Endothelial cell of umbilical vein (primary cell): ENCODE data around the gene ZNF222. TPM values are rescaled to one million over a fixed set of nuclear protein-coding genes. Genes with fewer than 3 reads are reported as not detected.
A peak's percentile ranks its signal among the peaks of the same experiment; 100 is the strongest.

Experiments used
- BruUV-seq: library from RNA; stranded (reverse); fragments of 400-500 nt; replicated peaks from 2 replicates; lab custom pipeline; 2021; lab: Mats Ljungman, UMichigan
- CTCF ChIA-PET: fragments of 300-600, 350-600 bp; sonication (Branson Sonifier 250); formaldehyde crosslinking; loops from one replicate; lab custom pipeline; 2021; ENCODE audit warnings: antibody characterized with exemption, inconsistent platforms; lab: Charles Lee
- POLR2A ChIA-PET: fragments of 300-600, 350-600 bp; sonication (Branson Sonifier 250); formaldehyde crosslinking; loops from one replicate; lab custom pipeline; 2021; ENCODE audit warnings: antibody characterized with exemption, inconsistent platforms; lab: Charles Lee
- DNase-seq: peaks from one replicate; pipeline ENCODE4 v3.0.0-alpha.2; 2011; ENCODE audit warnings: low read depth, low spot score
- FAIRE-seq: peaks from 2 replicates; lab custom pipeline; 2011; peaks lifted over from hg19 to GRCh38; lab: Jason Lieb, UNC
- H2AFZ ChIP-seq: 2 replicates; pipeline ENCODE4 v1.6.0; 2012; ENCODE audit warnings: low read depth, low read length, control low read depth, inconsistent platforms
- H3K27ac ChIP-seq: 2 replicates; pipeline ENCODE4 v1.5.1; 2011; ENCODE audit warnings: low read depth, mild to moderate bottlenecking, control low read depth, low read length, moderate library complexity; ENCODE audit not compliant: insufficient read depth
- H3K27me3 ChIP-seq, 2 experiments: 2 replicates each; pipeline versions ENCODE4 v1.6.0 to v1.6.1; 2011; ENCODE audit warnings: low read length in 2 of 2, mixed read lengths in 1 of 2; ENCODE audit not compliant: control insufficient read depth in 2 of 2, insufficient read depth in 2 of 2
- H3K36me3 ChIP-seq, 2 experiments: 2 replicates in 1 of 2; 3 replicates in 1 of 2; pipeline ENCODE4 v1.5.1; 2011; ENCODE audit warnings: low read length in 2 of 2, mild to moderate bottlenecking in 1 of 2, moderate library complexity in 1 of 2; ENCODE audit not compliant: control insufficient read depth in 2 of 2, insufficient read depth in 2 of 2; ENCODE audit errors: extremely low read depth in 1 of 2
- H3K4me1 ChIP-seq: 3 replicates; pipeline ENCODE4 v1.5.1; 2011; ENCODE audit warnings: mild to moderate bottlenecking, low read length; ENCODE audit not compliant: control insufficient read depth, insufficient read depth; ENCODE audit errors: extremely low read depth
- H3K4me2 ChIP-seq: 2 replicates; pipeline ENCODE4 v1.6.1; 2011; ENCODE audit warnings: low read length, control low read depth, mixed read lengths; ENCODE audit not compliant: insufficient read depth
- H3K4me3 ChIP-seq, 3 experiments: fragments of 200-600 bp in 1 of 3; sonication (generic), shearing (Covaris generic) in 1 of 3; replicated peaks in 1 of 3; 2 replicates each; pipeline ENCODE4 v1.5.1; 2011 to 2016; ENCODE audit warnings: control low read depth in 3 of 3, low read length in 3 of 3, mild to moderate bottlenecking in 2 of 3, inconsistent platforms in 1 of 3, low read depth in 1 of 3, moderate library complexity in 1 of 3; ENCODE audit not compliant: insufficient read depth in 1 of 3
- H3K79me2 ChIP-seq: 2 replicates; pipeline ENCODE4 v1.6.0; 2012; ENCODE audit warnings: low read length, inconsistent platforms; ENCODE audit not compliant: control insufficient read depth, insufficient read depth
- H3K9ac ChIP-seq: replicated peaks from 2 replicates; pipeline ENCODE3; 2011; ENCODE audit warnings: low read length, control low read depth; ENCODE audit not compliant: insufficient read depth; ENCODE audit errors: extremely low read depth
- H3K9me1 ChIP-seq: replicated peaks from 3 replicates; pipeline ENCODE4 v1.6.0; 2011; ENCODE audit warnings: mild to moderate bottlenecking, low read length; ENCODE audit not compliant: control insufficient read depth, insufficient read depth; ENCODE audit errors: extremely low read depth
- H3K9me3 ChIP-seq: replicated peaks from 2 replicates; pipeline ENCODE4 v1.5.1; 2012; ENCODE audit warnings: low read length, inconsistent platforms; ENCODE audit not compliant: control insufficient read depth, insufficient read depth
- H4K20me1 ChIP-seq: replicated peaks from 2 replicates; pipeline ENCODE3; 2011; ENCODE audit warnings: mild to moderate bottlenecking, low read length; ENCODE audit not compliant: control insufficient read depth, insufficient read depth; ENCODE audit errors: extremely low read depth
- CTCF ChIP-seq, 2 donors: IDR thresholded peaks; 1 replicate in 1 of 2; 2 replicates in 1 of 2; pipeline ENCODE4 v1.5.1; 2011; ENCODE audit warnings: low read length in 2 of 2, mild to moderate bottlenecking in 2 of 2, moderate library complexity in 2 of 2, control low read depth in 1 of 2, inconsistent platforms in 1 of 2, low read depth in 1 of 2; ENCODE audit not compliant: insufficient read depth in 1 of 2; ENCODE audit errors: extremely low read depth in 1 of 2
- EZH2 ChIP-seq: IDR thresholded peaks from 2 replicates; pipeline ENCODE4 v1.6.1; 2012; ENCODE audit warnings: borderline replicate concordance, low read depth, mild to moderate bottlenecking, moderate library complexity, low read length, inconsistent platforms; ENCODE audit not compliant: severe bottlenecking
- FOS ChIP-seq: IDR thresholded peaks from 2 replicates; pipeline ENCODE4 v1.6.1; 2011; ENCODE audit warnings: mild to moderate bottlenecking, low read length, moderate library complexity, borderline replicate concordance; ENCODE audit not compliant: insufficient read depth
- GATA2 ChIP-seq: IDR thresholded peaks from 2 replicates; pipeline ENCODE4 v1.7.0; 2011; ENCODE audit warnings: low read depth, mild to moderate bottlenecking, moderate library complexity, mixed read lengths, low read length; ENCODE audit not compliant: insufficient read length, insufficient read depth
- JUN ChIP-seq: IDR thresholded peaks from 2 replicates; pipeline ENCODE4 v1.6.1; 2011; ENCODE audit warnings: borderline replicate concordance, low read depth; ENCODE audit not compliant: insufficient read length, insufficient read depth
- MYC ChIP-seq: IDR thresholded peaks from one replicate; pipeline ENCODE4 v1.6.1; 2011; ENCODE audit warnings: mild to moderate bottlenecking, low read depth, low read length
- POLR2A ChIP-seq: IDR thresholded peaks from 2 replicates; pipeline ENCODE4 v1.6.1; 2012; ENCODE audit warnings: low read depth, mild to moderate bottlenecking, control low read depth, low read length
- POLR2AphosphoS5 ChIP-seq: IDR thresholded peaks from 2 replicates; pipeline ENCODE4 v1.6.1; 2012; ENCODE audit warnings: low read depth, mild to moderate bottlenecking, control low read depth, low read length, moderate library complexity; ENCODE audit not compliant: insufficient read depth
- dilution Hi-C: fragments of 300-500 bp; cut with MboI; formaldehyde crosslinking; loops from one replicate; pipeline ENCODE4 v1.15.0; 2019; ENCODE audit warnings: low sequenced_read_pairs; ENCODE audit not compliant: extremely low pct_ligation_motif_present
- intact Hi-C: fragments of 100-400 bp; cut with micrococcal nuclease; formaldehyde crosslinking; loops from one replicate; pipeline ENCODE4 v1.10.0; 2022
- polyA plus RNA-seq, 4 experiments: library from polyadenylated mRNA; depleted of rRNA in 3 of 4; stranded (reverse) in 3 of 4; unstranded in 1 of 4; fragments of >200 nt; gene quantifications; 2 replicates each; pipeline versions ENCODE4 v1.2.1 to v1.2.3, GENCODE V29; 2011 to 2012; ENCODE audit warnings: missing spikeins in 1 of 4
- total RNA-seq: library from RNA; stranded (reverse); gene quantifications from 2 replicates; pipeline ENCODE4 v1.2.3, GENCODE V29; 2021
- TF ChIP-seq, protein P1 (sequence below): IDR thresholded peaks from 2 replicates; pipeline ENCODE4 v1.6.1; 2011; ENCODE audit not compliant: insufficient read depth, insufficient read length

ZNF222 gene
- total and polyA plus RNA-seq, 2 donors (not counting 3 experiments of a cell fraction or from before 2014, with no cell fraction given), result 2.2 to 5.2 TPM

DNA sequence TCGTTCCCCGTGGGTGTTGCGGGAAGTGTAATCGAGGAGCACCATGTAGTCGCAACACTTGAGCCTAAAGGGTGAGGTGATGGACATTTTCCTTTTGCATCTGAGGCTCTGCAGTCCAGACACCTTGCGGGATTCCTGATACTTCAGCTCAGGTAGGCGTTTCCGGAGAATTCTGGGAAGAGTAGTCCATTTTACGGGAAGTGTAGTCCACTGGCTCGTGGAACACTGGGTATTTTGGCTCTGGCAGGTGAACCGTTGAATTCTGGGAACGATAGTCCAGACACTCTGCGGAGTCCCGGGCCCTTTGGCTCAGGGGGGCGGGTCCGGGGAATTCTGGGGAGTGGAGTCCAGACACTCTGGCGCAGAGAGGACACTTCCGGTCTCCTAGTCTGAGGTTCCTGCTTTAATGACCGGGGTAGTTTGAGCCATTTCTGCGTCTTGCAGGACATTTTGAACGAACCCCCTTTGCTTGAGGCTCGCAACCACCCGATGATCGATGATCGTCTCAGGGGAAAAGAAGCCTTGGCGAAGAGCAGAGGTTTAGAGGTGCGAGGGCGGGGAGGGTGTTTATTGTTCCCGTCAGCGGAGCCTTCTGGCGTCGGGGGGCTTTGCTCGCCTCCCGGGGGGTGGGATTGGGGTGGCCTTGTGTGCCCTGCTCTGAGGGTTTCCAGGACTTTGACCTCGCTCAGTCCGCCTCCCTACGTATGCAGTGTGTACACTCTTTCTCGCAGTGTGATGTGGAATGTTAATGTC, 26.6 kb downstream of the ZNF222 start, which contains the start of gene ZNF223:
ZNF223 (plus strand) TSS at position 387 of the 753 bp plus-strand sequence. CDS start 3,141 bp downstream, outside the sequence.
- H3K9me3 ChIP-seq, result no peaks in the 10 kb centered on the region
- no peaks in the 10 kb centered on the region for H3K9me1 ChIP-seq
- no peaks in the 10 kb centered on the region for H3K79me2 ChIP-seq
- DNase-seq (peak; percentile 91), FAIRE-seq (peak; percentile 96)
- intact Hi-C loops, result loop anchor here (1.0 to 5.0 kb wide), 7 partner anchors 20 to 161 kb away; partner anchors contain the start of genes ZNF155, ZNF222, ZNF224 and ZNF225
- ChIA-PET POLR2A (no interaction called here), CTCF (interaction anchor here (0.8 kb wide), 1 partner anchor 101 kb away, joined by 3 read pairs; the partner anchor contains the start of gene ZNF221)
- no peak for TF ChIP-seq CTCF (IDR thresholded peaks at IDR 0.05; ENCODE audit: extremely low read depth in 1 of 2, insufficient read depth in 1 of 2, low read depth in 1 of 2, low read length in 2 of 2)
- TF ChIP-seq, protein P1, sequence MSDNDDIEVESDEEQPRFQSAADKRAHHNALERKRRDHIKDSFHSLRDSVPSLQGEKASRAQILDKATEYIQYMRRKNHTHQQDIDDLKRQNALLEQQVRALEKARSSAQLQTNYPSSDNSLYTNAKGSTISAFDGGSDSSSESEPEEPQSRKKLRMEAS, result no peak
- no peak for TF ChIP-seq FOS
- no peak for TF ChIP-seq MYC
- TF ChIP-seq GATA2, result no peak
- peak; percentile 53 for TF ChIP-seq POLR2A
- no peak for TF ChIP-seq EZH2
- TF ChIP-seq JUN, result no peak
- TF ChIP-seq POLR2AphosphoS5, result peak; percentile 33
- peaks cover 11% of the 10 kb centered on the region for H3K4me1 ChIP-seq
- peak within 1 kb of the TSS; percentile 48 to 64 (median 61) for H3K4me3 ChIP-seq
- H3K36me3 ChIP-seq, result no peaks in the 10 kb centered on the region
- BruUV-seq, result no TSS peak
- no peak within 1 kb of the TSS for H3K27ac ChIP-seq
- H3K4me2 ChIP-seq, result peak within 1 kb of the TSS; percentile 74
- dilution Hi-C loops, result no loop called here
- H2AFZ ChIP-seq, result peak within 1 kb of the TSS; percentile 70
- peak within 1 kb of the TSS; percentile 60 for H3K9ac ChIP-seq
- peaks cover 4 to 9% of the 10 kb centered on the region in 2 experiments for H3K27me3 ChIP-seq
- H4K20me1 ChIP-seq, result no peaks in the 10 kb centered on the region
